Activated naive CD8-positive, alpha-beta T cell treated with anti-CD3 and anti-CD28 coated beads, Interleukin-2, amount 50 U/mL, for 16 hours (primary cell): ENCODE data around the gene LTB.
"Not testable (repeated sequence)": the region's sequence is repeated elsewhere in the genome, so short reads cannot be mapped to it uniquely, and the experiment has no call there.

Experiments
- DNase-seq: peaks from one replicate; pipeline ENCODE4 v3.0.0-alpha.2; 2020; ENCODE audit warnings: low read depth, low spot score

The LTB gene

GRCh38 chr6:31551371-31551770, 30.9 kb downstream of the LTB start:
- DNase-seq: not testable (repeated sequence)

- DNase-seq: no peak
Observed at GRCh38 chr6:31548544-31548873, 33.7 kb downstream of the LTB start.

- no peak for DNase-seq
Observed at GRCh38 chr6:31547727-31548543, 34.3 kb downstream of the LTB start.

DNA sequence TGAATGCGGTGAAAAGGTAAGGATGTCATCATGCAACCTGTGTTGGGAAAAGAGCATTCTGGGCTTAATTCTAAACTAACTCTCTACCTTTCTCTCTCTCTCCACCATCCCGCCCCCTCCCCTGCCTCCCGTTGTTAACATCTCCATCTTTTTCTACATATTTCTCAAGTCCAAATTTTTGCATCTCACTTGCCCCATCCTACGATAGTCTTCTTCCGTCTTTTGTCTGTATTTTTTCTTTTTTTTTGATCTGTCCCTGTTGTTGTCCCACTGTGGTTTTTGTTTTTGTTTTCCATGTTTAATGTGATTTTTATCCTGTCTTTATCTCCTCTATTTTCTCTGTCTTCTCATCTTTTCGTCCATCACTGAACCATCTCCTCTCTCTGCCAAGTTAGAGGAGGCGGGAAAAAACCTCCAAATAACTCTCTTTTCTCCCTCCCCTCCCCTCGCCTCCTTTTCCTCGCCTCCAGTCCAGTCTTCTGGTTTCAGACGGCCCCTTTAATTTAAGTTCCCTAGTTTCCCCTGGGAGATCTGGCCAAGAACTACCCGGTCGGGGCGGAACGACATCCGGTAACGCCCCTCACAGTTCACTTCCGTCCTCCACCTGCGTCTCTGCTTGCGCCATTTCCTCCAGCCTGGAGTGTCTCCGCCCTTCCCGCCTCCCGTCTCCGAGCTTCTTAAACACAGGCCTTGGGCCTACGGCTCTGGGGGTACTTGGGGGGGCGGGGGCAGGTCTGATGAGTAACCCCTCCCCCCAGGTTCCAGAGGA, 35.1 kb downstream of the LTB start, which contains the start of gene NFKBIL1:
TSS of gene NFKBIL1 (plus strand) at position 651 of the 769 bp plus-strand sequence. CDS start at position 738, 87 bp downstream.
- peak; percentile 76 for DNase-seq

- peak; percentile 70 for DNase-seq
Observed at GRCh38 chr6:31546339-31546957, 35.8 kb downstream of the LTB start, which contains the start of gene ATP6V1G2. Gene ATP6V1G2 (minus strand): TSS chr6:31546608. CDS start chr6:31546559, 49 bp downstream.

DNA sequence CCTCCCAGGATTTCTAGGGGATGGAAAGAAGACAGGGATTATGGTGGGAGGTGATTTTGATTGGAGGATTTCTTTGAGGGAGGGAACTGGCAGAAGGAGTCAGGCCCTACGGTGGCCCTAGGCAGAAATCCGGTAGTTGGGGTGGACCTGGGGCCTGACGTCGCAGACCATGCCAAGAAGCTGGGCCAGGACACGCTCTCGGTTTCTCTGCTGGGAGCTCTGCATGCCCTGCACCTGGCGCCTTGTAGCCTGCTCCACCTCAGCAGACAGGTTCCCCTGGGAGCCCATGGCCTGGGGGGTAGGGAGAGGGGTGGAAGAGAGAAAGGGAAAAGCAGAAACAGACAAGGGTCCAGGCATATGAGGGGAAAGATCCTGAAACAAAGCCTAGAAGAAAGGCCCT, 36.9 kb downstream of the LTB start:
- DNase-seq: no peak

DNA sequence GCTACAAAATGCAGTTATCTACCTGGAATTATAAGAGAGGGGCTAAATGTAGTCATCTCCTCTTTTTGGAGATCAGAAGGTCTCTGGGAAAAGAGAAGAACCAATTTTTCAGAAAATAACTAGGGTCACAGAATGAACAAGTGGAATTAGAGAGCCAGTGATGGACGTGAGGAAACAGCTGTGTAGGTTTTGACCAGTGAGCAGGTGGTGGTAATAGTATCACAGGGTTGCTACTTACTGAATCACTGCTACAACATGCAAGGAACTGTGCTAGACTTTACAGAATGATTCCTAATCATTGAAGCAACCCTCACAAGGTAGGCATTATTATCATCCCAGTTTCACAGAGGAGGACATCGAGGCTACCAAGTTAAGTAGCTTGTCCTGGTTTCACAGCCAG, 37.5 kb downstream of the LTB start:
- no peak for DNase-seq

DNA sequence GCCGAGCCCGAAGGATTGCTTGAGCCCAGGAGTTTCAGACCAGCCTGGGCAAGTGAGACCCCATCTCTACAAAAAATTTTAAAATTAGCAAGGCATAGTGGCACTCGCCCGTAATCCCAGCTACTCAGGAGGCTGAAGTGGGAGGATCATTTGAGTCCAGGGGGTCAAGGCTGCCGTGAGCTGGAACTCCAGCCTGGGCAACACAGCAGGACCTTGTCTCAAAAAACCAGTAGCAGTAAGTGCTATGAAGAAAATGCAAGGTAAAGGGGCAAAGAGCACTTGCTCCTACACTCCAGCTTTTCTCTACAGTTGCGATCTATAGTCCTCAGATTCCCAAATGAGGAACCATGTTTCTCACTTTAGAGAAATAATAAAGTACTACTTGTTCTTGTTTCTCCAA, 38.6 kb downstream of the LTB start:
- no peak for DNase-seq

GRCh38 chr6:31541658-31542521, 40.3 kb downstream of the LTB start, which contains the start of gene DDX39B:
Gene DDX39B (minus strand): TSS chr6:31542003. CDS start chr6:31540532, 1,471 bp downstream.
- DNase-seq: peak; percentile 83

DNA sequence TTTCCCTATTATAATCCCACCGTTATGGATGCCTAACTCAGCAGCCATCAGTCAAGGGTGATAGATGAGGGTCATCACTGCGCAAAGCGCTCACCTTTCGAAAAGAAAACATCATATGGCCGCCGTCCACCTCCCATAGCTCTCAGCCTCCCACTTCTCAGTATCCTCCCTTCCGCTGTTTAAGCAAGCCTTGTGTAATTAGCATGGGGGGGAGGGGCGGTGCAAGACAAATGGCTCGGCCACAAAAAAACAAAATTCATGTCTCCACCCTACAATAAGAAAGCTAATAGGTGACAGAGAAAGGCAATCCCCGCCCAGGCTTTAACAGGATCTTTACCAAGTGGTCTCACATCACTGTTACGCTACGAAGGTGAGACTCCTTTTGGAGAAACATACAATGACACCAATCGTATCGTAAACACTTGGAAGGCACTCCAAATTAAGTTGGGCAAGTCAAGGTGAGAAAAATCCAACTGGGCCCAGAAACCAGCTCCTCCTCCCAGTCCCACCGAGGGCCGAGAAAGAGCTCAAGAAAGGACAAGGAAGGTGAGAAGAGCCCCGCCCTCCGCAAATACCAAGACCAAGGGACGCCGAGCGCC, 41.1 kb downstream of the LTB start:
- peak; percentile 18 for DNase-seq

GRCh38 chr6:31540640-31541039, 41.6 kb downstream of the LTB start:
- no peak for DNase-seq

- no peak for DNase-seq
Observed at GRCh38 chr6:31538805-31539400, 43.3 kb downstream of the LTB start.

GRCh38 chr6:31535538-31536324, 46.5 kb downstream of the LTB start:
- DNase-seq: no peak

DNA sequence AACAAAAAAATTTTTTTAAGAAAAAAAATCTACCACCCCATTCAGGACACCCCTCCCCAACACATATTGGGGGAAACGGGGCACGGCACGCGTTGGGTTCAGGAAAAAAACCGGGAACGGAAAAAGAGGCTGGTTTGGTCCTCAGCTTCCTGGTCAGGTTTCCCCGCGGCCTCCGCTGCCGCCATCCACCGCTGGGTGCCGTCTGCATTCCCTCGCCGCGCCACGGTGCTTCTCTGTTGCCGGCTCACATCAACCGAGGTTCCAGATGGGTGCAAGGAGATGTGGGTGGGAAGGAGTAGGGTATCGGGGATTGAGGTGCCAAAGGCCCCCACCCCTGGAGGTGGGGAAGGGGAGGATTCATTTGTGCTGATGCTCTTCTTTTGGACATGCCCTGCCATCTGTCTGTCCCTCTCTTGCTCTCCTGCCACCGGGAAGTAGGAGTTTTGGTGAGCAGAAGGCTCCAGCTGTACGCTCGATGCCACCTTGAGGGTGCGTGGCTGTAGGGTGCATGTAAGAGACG, 47.6 kb downstream of the LTB start:
- no peak for DNase-seq

- DNase-seq: no peak
Observed at GRCh38 chr6:31534011-31534410, 48.2 kb downstream of the LTB start.

DNA sequence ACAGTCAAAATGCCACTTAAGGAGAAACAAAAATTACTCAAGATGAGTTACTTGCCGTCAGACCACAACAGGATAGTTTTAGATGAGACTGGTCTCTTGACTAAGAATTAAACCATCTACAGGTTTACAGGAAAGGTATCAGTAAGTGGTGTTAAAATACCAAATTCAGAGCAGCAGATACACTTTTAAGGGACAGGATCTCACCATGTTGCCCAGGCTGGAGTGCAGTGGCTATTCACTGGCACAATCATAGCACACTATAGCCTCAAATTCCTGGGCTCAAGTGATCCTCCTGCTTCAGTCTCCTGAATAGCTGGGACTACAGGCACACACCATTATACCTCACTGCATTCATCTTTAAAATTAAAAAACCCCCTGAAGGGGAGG, 48.8 kb downstream of the LTB start:
- no peak for DNase-seq

DNA sequence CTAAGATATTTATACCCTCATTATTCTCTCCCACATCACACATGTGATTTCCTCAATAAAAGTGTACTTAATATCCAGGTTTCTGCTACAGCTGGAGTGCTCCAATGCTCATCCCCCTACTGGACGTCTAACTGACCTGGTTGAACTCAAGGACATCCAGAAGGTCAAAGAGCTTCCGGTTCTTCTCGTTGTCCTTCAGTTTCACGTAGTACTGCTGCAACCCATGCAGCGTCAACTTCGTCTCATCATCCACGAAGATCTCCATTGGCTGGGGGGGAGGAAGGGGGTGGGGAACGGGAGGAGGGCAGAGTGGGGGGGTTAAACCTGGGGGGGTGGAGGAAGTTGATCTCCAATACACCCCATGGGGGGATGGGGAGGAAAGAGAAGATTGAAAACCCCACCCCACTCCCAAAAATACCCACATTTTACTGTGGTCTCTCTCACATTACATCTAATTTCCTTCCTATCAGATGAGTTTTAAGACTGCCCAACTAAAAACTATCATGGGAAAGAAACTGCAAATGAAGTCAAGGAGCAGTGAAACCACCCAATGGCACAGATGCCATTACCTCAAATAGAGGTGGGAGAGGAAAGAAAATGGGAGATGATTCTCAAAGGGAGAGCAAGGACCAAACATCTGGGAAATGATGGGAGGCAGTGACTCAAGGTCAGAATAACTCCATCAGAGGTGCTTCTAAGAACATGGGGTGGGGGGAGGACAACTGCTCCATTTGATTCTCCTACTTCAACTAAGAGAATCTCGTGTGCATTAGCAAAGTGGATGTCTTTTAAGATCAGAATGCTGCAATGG, 49.4 kb downstream of the LTB start:
- DNase-seq: no peak

- no peak for DNase-seq
Observed at GRCh38 chr6:31531771-31532643, 50.2 kb downstream of the LTB start.
